ENCODE measurements around the gene TRPM6. TPM values are rescaled to one million over a fixed set of nuclear protein-coding genes. Genes with fewer than 3 reads are reported as not detected.

The TRPM6 gene
- total and polyA plus RNA-seq, 2 experiments from 2014 or later: 0.23 to 0.87 TPM

DNA sequence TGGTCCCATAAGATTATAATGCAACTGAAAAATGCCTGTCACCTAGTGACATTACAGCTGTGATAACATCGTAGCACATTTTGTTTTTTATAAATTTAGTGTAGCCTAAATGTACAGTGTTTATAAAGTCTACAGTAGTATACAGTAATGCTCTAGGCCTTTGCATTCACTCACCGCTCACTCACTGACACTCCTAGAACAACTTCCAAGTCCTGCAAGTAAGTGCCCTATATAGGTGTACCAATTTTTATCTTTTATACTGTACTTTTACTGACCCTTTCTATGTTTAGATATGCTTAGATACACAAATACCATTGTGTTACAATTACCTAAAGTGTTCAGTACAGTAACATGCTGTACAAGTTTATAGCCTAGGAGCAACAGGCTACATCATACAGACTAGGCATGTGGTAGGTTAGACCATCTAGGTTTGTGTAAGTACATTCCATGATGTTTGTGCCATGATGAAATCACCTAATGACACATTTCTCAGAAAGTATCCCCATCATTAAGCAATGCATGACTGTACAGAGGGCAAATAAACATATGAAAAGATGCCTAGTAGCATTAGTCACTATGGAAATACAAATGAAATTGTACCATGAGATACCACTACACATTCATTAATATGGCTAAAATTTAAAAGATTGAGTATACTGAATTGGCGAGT, 127.6 kb downstream of the TRPM6 start (continued):
- TF ChIP-seq, protein P1, sequence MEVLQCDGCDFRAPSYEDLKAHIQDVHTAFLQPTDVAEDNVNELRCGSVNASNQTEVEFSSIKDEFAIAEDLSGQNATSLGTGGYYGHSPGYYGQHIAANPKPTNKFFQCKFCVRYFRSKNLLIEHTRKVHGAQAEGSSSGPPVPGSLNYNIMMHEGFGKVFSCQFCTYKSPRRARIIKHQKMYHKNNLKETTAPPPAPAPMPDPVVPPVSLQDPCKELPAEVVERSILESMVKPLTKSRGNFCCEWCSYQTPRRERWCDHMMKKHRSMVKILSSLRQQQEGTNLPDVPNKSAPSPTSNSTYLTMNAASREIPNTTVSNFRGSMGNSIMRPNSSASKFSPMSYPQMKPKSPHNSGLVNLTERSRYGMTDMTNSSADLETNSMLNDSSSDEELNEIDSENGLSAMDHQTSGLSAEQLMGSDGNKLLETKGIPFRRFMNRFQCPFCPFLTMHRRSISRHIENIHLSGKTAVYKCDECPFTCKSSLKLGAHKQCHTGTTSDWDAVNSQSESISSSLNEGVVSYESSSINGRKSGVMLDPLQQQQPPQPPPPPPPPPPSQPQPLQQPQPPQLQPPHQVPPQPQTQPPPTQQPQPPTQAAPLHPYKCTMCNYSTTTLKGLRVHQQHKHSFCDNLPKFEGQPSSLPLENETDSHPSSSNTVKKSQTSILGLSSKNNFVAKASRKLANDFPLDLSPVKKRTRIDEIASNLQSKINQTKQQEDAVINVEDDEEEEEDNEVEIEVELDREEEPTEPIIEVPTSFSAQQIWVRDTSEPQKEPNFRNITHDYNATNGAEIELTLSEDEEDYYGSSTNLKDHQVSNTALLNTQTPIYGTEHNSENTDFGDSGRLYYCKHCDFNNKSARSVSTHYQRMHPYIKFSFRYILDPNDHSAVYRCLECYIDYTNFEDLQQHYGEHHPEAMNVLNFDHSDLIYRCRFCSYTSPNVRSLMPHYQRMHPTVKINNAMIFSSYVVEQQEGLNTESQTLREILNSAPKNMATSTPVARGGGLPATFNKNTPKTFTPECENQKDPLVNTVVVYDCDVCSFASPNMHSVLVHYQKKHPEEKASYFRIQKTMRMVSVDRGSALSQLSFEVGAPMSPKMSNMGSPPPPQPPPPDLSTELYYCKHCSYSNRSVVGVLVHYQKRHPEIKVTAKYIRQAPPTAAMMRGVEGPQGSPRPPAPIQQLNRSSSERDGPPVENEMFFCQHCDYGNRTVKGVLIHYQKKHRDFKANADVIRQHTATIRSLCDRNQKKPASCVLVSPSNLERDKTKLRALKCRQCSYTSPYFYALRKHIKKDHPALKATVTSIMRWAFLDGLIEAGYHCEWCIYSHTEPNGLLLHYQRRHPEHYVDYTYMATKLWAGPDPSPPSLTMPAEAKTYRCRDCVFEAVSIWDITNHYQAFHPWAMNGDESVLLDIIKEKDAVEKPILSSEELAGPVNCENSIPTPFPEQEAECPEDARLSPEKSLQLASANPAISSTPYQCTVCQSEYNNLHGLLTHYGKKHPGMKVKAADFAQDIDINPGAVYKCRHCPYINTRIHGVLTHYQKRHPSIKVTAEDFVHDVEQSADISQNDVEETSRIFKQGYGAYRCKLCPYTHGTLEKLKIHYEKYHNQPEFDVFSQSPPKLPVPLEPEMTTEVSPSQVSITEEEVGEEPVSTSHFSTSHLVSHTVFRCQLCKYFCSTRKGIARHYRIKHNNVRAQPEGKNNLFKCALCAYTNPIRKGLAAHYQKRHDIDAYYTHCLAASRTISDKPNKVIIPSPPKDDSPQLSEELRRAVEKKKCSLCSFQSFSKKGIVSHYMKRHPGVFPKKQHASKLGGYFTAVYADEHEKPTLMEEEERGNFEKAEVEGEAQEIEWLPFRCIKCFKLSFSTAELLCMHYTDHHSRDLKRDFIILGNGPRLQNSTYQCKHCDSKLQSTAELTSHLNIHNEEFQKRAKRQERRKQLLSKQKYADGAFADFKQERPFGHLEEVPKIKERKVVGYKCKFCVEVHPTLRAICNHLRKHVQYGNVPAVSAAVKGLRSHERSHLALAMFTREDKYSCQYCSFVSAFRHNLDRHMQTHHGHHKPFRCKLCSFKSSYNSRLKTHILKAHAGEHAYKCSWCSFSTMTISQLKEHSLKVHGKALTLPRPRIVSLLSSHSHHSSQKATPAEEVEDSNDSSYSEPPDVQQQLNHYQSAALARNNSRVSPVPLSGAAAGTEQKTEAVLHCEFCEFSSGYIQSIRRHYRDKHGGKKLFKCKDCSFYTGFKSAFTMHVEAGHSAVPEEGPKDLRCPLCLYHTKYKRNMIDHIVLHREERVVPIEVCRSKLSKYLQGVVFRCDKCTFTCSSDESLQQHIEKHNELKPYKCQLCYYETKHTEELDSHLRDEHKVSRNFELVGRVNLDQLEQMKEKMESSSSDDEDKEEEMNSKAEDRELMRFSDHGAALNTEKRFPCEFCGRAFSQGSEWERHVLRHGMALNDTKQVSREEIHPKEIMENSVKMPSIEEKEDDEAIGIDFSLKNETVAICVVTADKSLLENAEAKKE (CRISPR knock-in tag; IDR thresholded peaks at IDR 0.05): no peak
- no peak for TF ChIP-seq NANOG (IDR thresholded peaks at IDR 0.05; ENCODE audit: borderline replicate concordance)

DNA sequence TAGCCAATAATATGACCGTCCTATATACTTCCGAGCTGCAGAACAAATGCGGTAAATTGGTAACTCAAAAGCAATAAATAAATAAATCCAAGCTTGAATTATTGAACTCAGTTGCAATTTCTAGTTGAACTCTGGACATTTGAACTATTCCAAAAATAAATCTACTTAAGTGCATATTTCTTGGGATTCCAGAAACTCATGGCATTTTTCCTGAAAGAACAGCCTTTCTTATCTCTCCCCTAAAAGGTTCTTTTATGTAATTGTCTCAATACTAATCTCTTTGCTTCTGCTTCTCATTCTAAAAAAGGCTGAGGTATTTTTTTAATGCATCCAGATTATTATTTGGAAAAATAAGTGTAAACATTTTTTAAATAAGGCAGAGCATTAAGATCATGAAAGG, 131.7 kb downstream of the TRPM6 start:
- H3K4me1 Mint-ChIP-seq: no peaks in the 10 kb centered on the region
- no peak overlapping the region for H3K27ac Mint-ChIP-seq
- Histone ChIP-seq H3F3A (replicated peaks; ENCODE audit: low read depth) (no peaks in the 10 kb centered on the region), H3K79me2 (replicated peaks; ENCODE audit: insufficient read depth) (no peaks in the 10 kb centered on the region), H3K4me1 (ENCODE audit: insufficient read depth) (no peaks in the 10 kb centered on the region), H3K9me2 (ENCODE audit: insufficient read depth) (no peaks in the 10 kb centered on the region), H2AFZ (no peak overlapping the region), H3K27me3 (ENCODE audit: insufficient read depth) (no peaks in the 10 kb centered on the region), H3K27ac (ENCODE audit: low read depth) (no peak overlapping the region), H3K4me2 (no peak overlapping the region), H3K36me3 (ENCODE audit: insufficient read depth) (no peaks in the 10 kb centered on the region), H3K4me3 (no peak overlapping the region), H4K20me1 (replicated peaks; ENCODE audit: insufficient read depth) (no peaks in the 10 kb centered on the region)
- ATAC-seq: no peak
- DNase-seq (ENCODE audit: low spot score): no peak
- H3K4me3 Mint-ChIP-seq: no peak overlapping the region
- H3K36me3 Mint-ChIP-seq (ENCODE audit: low read depth): no peaks in the 10 kb centered on the region
- no peaks in the 10 kb centered on the region for H3K9me3 Mint-ChIP-seq
- no peaks in the 10 kb centered on the region for H3K27me3 Mint-ChIP-seq (ENCODE audit: insufficient read depth, low read depth, poor library complexity)
- TF ChIP-seq EZH2 (IDR thresholded peaks at IDR 0.05; ENCODE audit: low read depth, unreplicated experiment) (no peak), ZNF114 (CRISPR knock-in tag; IDR thresholded peaks at IDR 0.05) (no peak), JUNB (IDR thresholded peaks at IDR 0.05; ENCODE audit: unreplicated experiment) (no peak)
- TF ChIP-seq, protein P2, sequence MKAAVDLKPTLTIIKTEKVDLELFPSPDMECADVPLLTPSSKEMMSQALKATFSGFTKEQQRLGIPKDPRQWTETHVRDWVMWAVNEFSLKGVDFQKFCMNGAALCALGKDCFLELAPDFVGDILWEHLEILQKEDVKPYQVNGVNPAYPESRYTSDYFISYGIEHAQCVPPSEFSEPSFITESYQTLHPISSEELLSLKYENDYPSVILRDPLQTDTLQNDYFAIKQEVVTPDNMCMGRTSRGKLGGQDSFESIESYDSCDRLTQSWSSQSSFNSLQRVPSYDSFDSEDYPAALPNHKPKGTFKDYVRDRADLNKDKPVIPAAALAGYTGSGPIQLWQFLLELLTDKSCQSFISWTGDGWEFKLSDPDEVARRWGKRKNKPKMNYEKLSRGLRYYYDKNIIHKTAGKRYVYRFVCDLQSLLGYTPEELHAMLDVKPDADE (IDR thresholded peaks at IDR 0.05): no peak
- TF ChIP-seq, protein P1 (CRISPR knock-in tag; IDR thresholded peaks at IDR 0.05): no peak
